ENCODE measurements around the gene CFAP97.

Gene CFAP97

GRCh38 chr4:185194924-185195888 is 8.6 kb downstream of the CFAP97 start:
- no peak for DNase-seq

GRCh38 chr4:185192059-185192458 is 11.7 kb downstream of the CFAP97 start:
- no peak for DNase-seq

- no peak for DNase-seq
Observed at GRCh38 chr4:185190306-185190856, 13.4 kb downstream of the CFAP97 start.

GRCh38 chr4:185189606-185190305 is 14.0 kb downstream of the CFAP97 start:
- DNase-seq = no peak

- no peak for DNase-seq
Observed at GRCh38 chr4:185186769-185187168, 17.0 kb downstream of the CFAP97 start.

GRCh38 chr4:185183622-185184281 is 20.0 kb downstream of the CFAP97 start:
- peak; percentile 73 for DNase-seq

- DNase-seq = no peak
Observed at GRCh38 chr4:185182239-185182638, 21.6 kb downstream of the CFAP97 start.

- no peak for DNase-seq
Observed at GRCh38 chr4:185179488-185179887, 24.3 kb downstream of the CFAP97 start.

GRCh38 chr4:185171373-185172071 is 32.3 kb downstream of the CFAP97 start:
- DNase-seq = no peak

GRCh38 chr4:185167234-185167633 is 36.6 kb downstream of the CFAP97 start:
- no peak for DNase-seq

GRCh38 chr4:185165605-185166063 is 38.2 kb downstream of the CFAP97 start:
- DNase-seq = no peak

GRCh38 chr4:185151296-185151695 is 52.5 kb downstream of the CFAP97 start:
- no peak for DNase-seq

- DNase-seq = no peak
Observed at GRCh38 chr4:185149392-185149791, 54.4 kb downstream of the CFAP97 start.

- DNase-seq = no peak
Observed at GRCh38 chr4:185145572-185145971, 58.2 kb downstream of the CFAP97 start.

GRCh38 chr4:185144601-185145240 is 59.1 kb downstream of the CFAP97 start:
- DNase-seq = no peak

GRCh38 chr4:185143601-185143969 is 60.2 kb downstream of the CFAP97 start:
- peak; percentile 29 for DNase-seq

GRCh38 chr4:185142912-185143600 is 60.7 kb downstream of the CFAP97 start, which contains the start of gene SLC25A4:
Gene SLC25A4 (plus strand): TSS chr4:185143266. CDS start chr4:185143373, 107 bp downstream.
- peak; percentile 86 for DNase-seq

- DNase-seq = no peak
Observed at GRCh38 chr4:185142564-185142911, 61.3 kb downstream of the CFAP97 start.

- DNase-seq = no peak
Observed at GRCh38 chr4:185141777-185142176, 62.0 kb downstream of the CFAP97 start.

GRCh38 chr4:185139736-185140135 is 64.1 kb downstream of the CFAP97 start:
- DNase-seq = no peak

- DNase-seq = no peak
Observed at GRCh38 chr4:185138161-185138560, 65.6 kb downstream of the CFAP97 start.

Data from activated naive CD4-positive, alpha-beta T cell treated with anti-CD3 and anti-CD28 coated beads, Interleukin-2, amount 50 U/mL, for 16 hours (primary cell).